Measurements from ENCODE around the gene ATP8A1. TPM values are rescaled to one million over a fixed set of nuclear protein-coding genes. Genes with fewer than 3 reads are reported as not detected.

ATP8A1 gene
- total RNA-seq, 1 donor from 2014 or later = 39.7 TPM

Other genes starting within 250 kb of the ATP8A1 start
- gene GRXCR1, start 235.6 kb upstream of the ATP8A1 start, total RNA-seq = not detected